T-helper 2 cell treated with Interferon-gamma antibody and Interleukin-4, amounts not matched to agents 100 ng/mL and 5 ng/mL, for 36 hours (primary cell): ENCODE data around the gene RPH3AL. TPM values are rescaled to one million over a fixed set of nuclear protein-coding genes. Genes with fewer than 3 reads are reported as not detected.
"Not testable (repeated sequence)": the region's sequence is repeated elsewhere in the genome, so short reads cannot be mapped to it uniquely, and the experiment has no call there.

Source experiments
- intact Hi-C: fragments of 100-400 bp; cut with micrococcal nuclease; formaldehyde crosslinking; loops from one replicate; pipeline ENCODE4 v1.15.1; 2023
- total RNA-seq: library from RNA; stranded (reverse); gene quantifications from 2 replicates; pipeline ENCODE4 v1.2.3, GENCODE V29; 2022

Gene RPH3AL
- total RNA-seq, 1 donor from 2014 or later: 4.9 TPM

GRCh38 chr17:282912-283882 lies 69.4 kb downstream of the RPH3AL start:
- intact Hi-C loops: no loop called here

GRCh38 chr17:282000-282911 lies 70.4 kb downstream of the RPH3AL start:
- intact Hi-C loops: no loop called here

GRCh38 chr17:281365-281999 lies 71.1 kb downstream of the RPH3AL start:
- intact Hi-C loops: no loop called here

GRCh38 chr17:280901-281300 lies 71.7 kb downstream of the RPH3AL start:
- intact Hi-C loops: no loop called here

- intact Hi-C loops: no loop called here
Observed at GRCh38 chr17:280216-280615, 72.4 kb downstream of the RPH3AL start.

GRCh38 chr17:279776-280175 lies 72.8 kb downstream of the RPH3AL start:
- intact Hi-C loops: no loop called here

GRCh38 chr17:279331-279730 lies 73.3 kb downstream of the RPH3AL start:
- intact Hi-C loops: no loop called here

GRCh38 chr17:278676-279059 lies 73.9 kb downstream of the RPH3AL start:
- intact Hi-C loops: no loop called here

- intact Hi-C loops: no loop called here
Observed at GRCh38 chr17:278055-278675, 74.4 kb downstream of the RPH3AL start.

- intact Hi-C loops: no loop called here
Observed at GRCh38 chr17:274902-275301, 77.7 kb downstream of the RPH3AL start.

- intact Hi-C loops: no loop called here
Observed at GRCh38 chr17:273981-274832, 78.4 kb downstream of the RPH3AL start.

- intact Hi-C loops: not testable (repeated sequence)
Observed at GRCh38 chr17:272856-273255, 79.8 kb downstream of the RPH3AL start.

- intact Hi-C loops: not testable (repeated sequence)
Observed at GRCh38 chr17:271928-272623, 80.5 kb downstream of the RPH3AL start.

GRCh38 chr17:269616-270514 lies 82.7 kb downstream of the RPH3AL start:
- intact Hi-C loops: no loop called here

GRCh38 chr17:266701-267667 lies 85.6 kb downstream of the RPH3AL start:
- intact Hi-C loops: no loop called here

GRCh38 chr17:266219-266618 lies 86.4 kb downstream of the RPH3AL start:
- intact Hi-C loops: no loop called here

- intact Hi-C loops: no loop called here
Observed at GRCh38 chr17:265718-266117, 86.9 kb downstream of the RPH3AL start.
